A549 (cell line): ENCODE measurements around the gene CCL23.

Experiments
- CTCF ChIP-seq: fragments of >200 bp; sonication (Bioruptor Twin); formaldehyde crosslinking; IDR thresholded peaks from 3 replicates; pipeline ENCODE4 v1.5.1; 2016
- KDM1A ChIP-seq: fragments of 200-600 bp; sonication (generic); IDR thresholded peaks from 2 replicates; pipeline ENCODE4 v1.6.1; 2016; ENCODE audit warnings: low read depth, mild to moderate bottlenecking
- POLR2A ChIP-seq: IDR thresholded peaks from 2 replicates; pipeline ENCODE4 v1.6.1; 2012; ENCODE audit warnings: mild to moderate bottlenecking, low read length

- no peak for TF ChIP-seq KDM1A
- TF ChIP-seq POLR2A: no peak
- no peak for TF ChIP-seq CTCF
These were observed 16.4 kb upstream of the CCL23 start for GRCh38 chr17:36034127-36034526.
